K562 (cell line): ENCODE data around the gene KIAA0040. TPM values are rescaled to one million over a fixed set of nuclear protein-coding genes. Genes with fewer than 3 reads are reported as not detected.

Source experiments
- ATF1 ChIP-seq, 2 experiments: fragments of 450-650 bp in 1 of 2; IDR thresholded peaks; 2 replicates each; pipeline ENCODE4 v1.6.1; 2016; ENCODE audit warnings: missing compliant biosample characterization in 1 of 2, missing genetic modification characterization in 1 of 2
- CEBPG ChIP-seq, 3 experiments: fragments of 200-800 bp in 1 of 3; sonication (Bioruptor generic) in 1 of 3; sonication (generic) in 1 of 3; formaldehyde crosslinking in 1 of 3; IDR thresholded peaks in 2 of 3; conservative IDR thresholded peaks in 1 of 3; 2 replicates each; pipeline versions ENCODE4 v1.6.1 to v1.8.0; 2016 to 2022; ENCODE audit warnings: missing compliant biosample characterization in 2 of 3, missing genetic modification characterization in 2 of 3, mild to moderate bottlenecking in 1 of 3, missing genetic modification reagents in 1 of 3
- CREB1 ChIP-seq, 2 experiments: sonication (generic) in 1 of 2; formaldehyde crosslinking in 1 of 2; IDR thresholded peaks; 2 replicates each; pipeline versions ENCODE4 v1.6.1 to v1.8.0; 2012 to 2022; ENCODE audit warnings: inconsistent platforms in 1 of 2, mild to moderate bottlenecking in 1 of 2, missing genetic modification reagents in 1 of 2, moderate library complexity in 1 of 2
- CUX1 ChIP-seq: fragments of 200-800 bp; sonication (Bioruptor generic); IDR thresholded peaks from 2 replicates; pipeline ENCODE4 v1.6.1; 2016; ENCODE audit warnings: missing genetic modification characterization, missing compliant biosample characterization
- DMBX1 ChIP-seq: fragments of 250-450 bp; sonication (Bioruptor Pico); IDR thresholded peaks from 2 replicates; pipeline ENCODE4 v1.8.0; 2022; ENCODE audit warnings: inconsistent platforms, mild to moderate bottlenecking, moderate library complexity, borderline replicate concordance
- KLF13 ChIP-seq: fragments of 450-650 bp; IDR thresholded peaks from 2 replicates; pipeline ENCODE4 v1.6.1; 2016; ENCODE audit warnings: missing genetic modification characterization, low read depth, mild to moderate bottlenecking, missing compliant biosample characterization, moderate library complexity, borderline replicate concordance
- LCOR ChIP-seq: sonication (generic); formaldehyde crosslinking; IDR thresholded peaks from 2 replicates; pipeline ENCODE4 v1.8.0; 2022; ENCODE audit warnings: mild to moderate bottlenecking, missing genetic modification reagents
- MYC ChIP-seq, 2 experiments: fragments of 250-450 bp in 1 of 2; sonication (Bioruptor Pico) in 1 of 2; IDR thresholded peaks; 2 replicates each; pipeline versions ENCODE4 v1.5.1 to v1.6.1; 2012 to 2021; ENCODE audit warnings: low read depth in 2 of 2, borderline replicate concordance in 1 of 2, improper control_type of control experiment in 1 of 2, low read length in 1 of 2, mild to moderate bottlenecking in 1 of 2, moderate library complexity in 1 of 2
- NFYB ChIP-seq: IDR thresholded peaks from 2 replicates; pipeline ENCODE4 v1.6.1; 2011; ENCODE audit warnings: mild to moderate bottlenecking, moderate library complexity; ENCODE audit not compliant: insufficient read length; ENCODE audit errors: extremely low read depth
- RFX5 ChIP-seq: IDR thresholded peaks from 2 replicates; pipeline ENCODE4 v1.6.1; 2011; ENCODE audit warnings: low read depth, mild to moderate bottlenecking, improper control_type of control experiment, low read length
- SP1 ChIP-seq: sonication (generic); formaldehyde crosslinking; IDR thresholded peaks from 2 replicates; pipeline ENCODE4 v1.8.1; 2022; ENCODE audit warnings: mild to moderate bottlenecking, missing genetic modification reagents
- polyA plus RNA-seq, 8 experiments: library from polyadenylated mRNA; depleted of rRNA in 4 of 8; stranded (reverse) in 5 of 8; unstranded in 3 of 8; fragments of >200 nt; fragmentation: Nextera tagmentation in 2 of 8; fragmentation: Illumina TruSeq in 1 of 8; extraction: Ambion mirVana in 2 of 8; extraction: Trizol in 1 of 8; gene quantifications; 2 replicates each; pipeline versions ENCODE4 v1.2.1 to v1.2.3, GENCODE V29; 2011 to 2014; ENCODE audit warnings: inconsistent platforms in 1 of 8, missing spikeins in 1 of 8
- total RNA-seq, 7 experiments: library from RNA; depleted of rRNA in 6 of 7; stranded (reverse); fragments of >200 nt in 6 of 7; fragmentation: Illumina TruSeq in 2 of 7; extraction: Trizol in 2 of 7; gene quantifications; 2 replicates each; pipeline versions ENCODE4 v1.2.1 to v1.2.3, GENCODE V29; 2011 to 2021; ENCODE audit warnings: low replicate concordance in 1 of 7
- TF ChIP-seq, protein P1 (sequence below), 2 experiments: fragments of 450-650 bp in 1 of 2; IDR thresholded peaks; 2 replicates each; pipeline ENCODE4 v1.6.1; 2011 to 2017; ENCODE audit warnings: low read depth in 2 of 2, antibody characterized with exemption in 1 of 2, borderline replicate concordance in 1 of 2, low read length in 1 of 2, mild to moderate bottlenecking in 1 of 2, mixed read lengths in 1 of 2; ENCODE audit not compliant: control insufficient read depth in 1 of 2
- TF ChIP-seq, protein P2 (sequence below), 3 experiments: IDR thresholded peaks in 2 of 3; conservative IDR thresholded peaks in 1 of 3; 2 replicates each; pipeline ENCODE4 v1.5.1; 2011 to 2012; ENCODE audit warnings: low read length in 3 of 3, mild to moderate bottlenecking in 3 of 3, control low read depth in 2 of 3, improper control_type of control experiment in 1 of 3, inconsistent platforms in 1 of 3, low read depth in 1 of 3, mixed read lengths in 1 of 3, moderate library complexity in 1 of 3; ENCODE audit not compliant: insufficient read depth in 2 of 3

KIAA0040 gene
- total and polyA plus RNA-seq, 9 of the 15 experiments (the other 6 are each of a cell fraction or from before 2014, with no cell fraction given), result 3.4 to 13.6 (median 7.1) TPM

DNA sequence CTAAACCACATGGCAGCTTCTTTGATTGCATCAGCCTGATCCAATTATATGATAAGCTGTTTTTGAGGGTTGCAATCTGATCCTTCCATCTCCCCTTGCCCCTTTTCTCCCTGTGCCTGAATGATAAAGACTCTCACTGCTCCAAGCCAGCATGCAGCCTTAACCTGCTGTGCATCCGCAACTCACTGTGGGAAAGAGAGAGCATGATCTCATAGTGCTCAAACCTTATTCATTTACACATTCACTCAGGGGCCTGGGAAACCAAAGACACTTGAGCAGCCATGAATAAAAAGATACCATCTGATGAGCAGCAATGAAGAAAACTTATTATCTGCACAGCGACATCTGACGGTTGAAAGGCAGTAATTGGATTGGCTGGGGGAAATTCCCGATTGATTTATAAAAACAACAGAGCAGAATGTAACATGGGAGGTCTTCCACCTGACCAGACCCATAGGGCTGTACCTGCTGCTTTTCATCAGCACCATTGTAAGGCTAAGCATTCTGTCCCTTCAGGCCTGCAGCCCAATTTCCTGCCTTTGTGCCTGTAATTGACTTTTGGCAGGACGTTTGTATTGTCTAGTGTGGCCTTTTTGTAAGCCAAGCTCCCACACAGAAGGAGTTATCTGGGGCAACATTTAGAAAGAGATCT, 62.5 kb downstream of the KIAA0040 start (continued):
- TF ChIP-seq CUX1 (CRISPR knock-in tag), result no peak
- TF ChIP-seq, protein P1, sequence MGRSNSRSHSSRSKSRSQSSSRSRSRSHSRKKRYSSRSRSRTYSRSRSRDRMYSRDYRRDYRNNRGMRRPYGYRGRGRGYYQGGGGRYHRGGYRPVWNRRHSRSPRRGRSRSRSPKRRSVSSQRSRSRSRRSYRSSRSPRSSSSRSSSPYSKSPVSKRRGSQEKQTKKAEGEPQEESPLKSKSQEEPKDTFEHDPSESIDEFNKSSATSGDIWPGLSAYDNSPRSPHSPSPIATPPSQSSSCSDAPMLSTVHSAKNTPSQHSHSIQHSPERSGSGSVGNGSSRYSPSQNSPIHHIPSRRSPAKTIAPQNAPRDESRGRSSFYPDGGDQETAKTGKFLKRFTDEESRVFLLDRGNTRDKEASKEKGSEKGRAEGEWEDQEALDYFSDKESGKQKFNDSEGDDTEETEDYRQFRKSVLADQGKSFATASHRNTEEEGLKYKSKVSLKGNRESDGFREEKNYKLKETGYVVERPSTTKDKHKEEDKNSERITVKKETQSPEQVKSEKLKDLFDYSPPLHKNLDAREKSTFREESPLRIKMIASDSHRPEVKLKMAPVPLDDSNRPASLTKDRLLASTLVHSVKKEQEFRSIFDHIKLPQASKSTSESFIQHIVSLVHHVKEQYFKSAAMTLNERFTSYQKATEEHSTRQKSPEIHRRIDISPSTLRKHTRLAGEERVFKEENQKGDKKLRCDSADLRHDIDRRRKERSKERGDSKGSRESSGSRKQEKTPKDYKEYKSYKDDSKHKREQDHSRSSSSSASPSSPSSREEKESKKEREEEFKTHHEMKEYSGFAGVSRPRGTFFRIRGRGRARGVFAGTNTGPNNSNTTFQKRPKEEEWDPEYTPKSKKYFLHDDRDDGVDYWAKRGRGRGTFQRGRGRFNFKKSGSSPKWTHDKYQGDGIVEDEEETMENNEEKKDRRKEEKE (IDR thresholded peaks at IDR 0.05; ENCODE audit: borderline replicate concordance in 1 of 2, control insufficient read depth in 1 of 2, low read depth in 2 of 2, low read length in 1 of 2), result no peak
- no peak for TF ChIP-seq LCOR
- no peak for TF ChIP-seq KLF13 (tag)
- no peak; the same call in 1 of the 2 replicates for TF ChIP-seq CEBPG (CRISPR knock-in tag; IDR thresholded peaks at IDR 0.05)
- peak; percentile 18 to 57; a peak in 2 of 4 replicates for TF ChIP-seq CEBPG (tag; conservative IDR thresholded peaks at IDR 0.05 in 1 of 2, IDR thresholded peaks at IDR 0.05 in 1 of 2)
- TF ChIP-seq CREB1 (IDR thresholded peaks at IDR 0.05), result no peak
- 0 out of 2 replicates have a peak, but pooled peaks have one; percentile 42 for TF ChIP-seq CREB1 (CRISPR knock-in tag; IDR thresholded peaks at IDR 0.05)
- no peak for TF ChIP-seq ATF1 (CRISPR knock-in tag; IDR thresholded peaks at IDR 0.05)
- TF ChIP-seq ATF1 (tag; IDR thresholded peaks at IDR 0.05), result peak; percentile 74; the same call in 1 of the 2 replicates
- TF ChIP-seq MYC (IDR thresholded peaks at IDR 0.05; ENCODE audit: low read depth, low read length), result peak; percentile 73
- no peak for TF ChIP-seq MYC (CRISPR knock-in tag; IDR thresholded peaks at IDR 0.05; ENCODE audit: borderline replicate concordance, low read depth)
- no peak for TF ChIP-seq SP1 (CRISPR knock-in tag)
- peak; percentile 95 for TF ChIP-seq RFX5
- peak; percentile 26 for TF ChIP-seq NFYB
- TF ChIP-seq, protein P2, sequence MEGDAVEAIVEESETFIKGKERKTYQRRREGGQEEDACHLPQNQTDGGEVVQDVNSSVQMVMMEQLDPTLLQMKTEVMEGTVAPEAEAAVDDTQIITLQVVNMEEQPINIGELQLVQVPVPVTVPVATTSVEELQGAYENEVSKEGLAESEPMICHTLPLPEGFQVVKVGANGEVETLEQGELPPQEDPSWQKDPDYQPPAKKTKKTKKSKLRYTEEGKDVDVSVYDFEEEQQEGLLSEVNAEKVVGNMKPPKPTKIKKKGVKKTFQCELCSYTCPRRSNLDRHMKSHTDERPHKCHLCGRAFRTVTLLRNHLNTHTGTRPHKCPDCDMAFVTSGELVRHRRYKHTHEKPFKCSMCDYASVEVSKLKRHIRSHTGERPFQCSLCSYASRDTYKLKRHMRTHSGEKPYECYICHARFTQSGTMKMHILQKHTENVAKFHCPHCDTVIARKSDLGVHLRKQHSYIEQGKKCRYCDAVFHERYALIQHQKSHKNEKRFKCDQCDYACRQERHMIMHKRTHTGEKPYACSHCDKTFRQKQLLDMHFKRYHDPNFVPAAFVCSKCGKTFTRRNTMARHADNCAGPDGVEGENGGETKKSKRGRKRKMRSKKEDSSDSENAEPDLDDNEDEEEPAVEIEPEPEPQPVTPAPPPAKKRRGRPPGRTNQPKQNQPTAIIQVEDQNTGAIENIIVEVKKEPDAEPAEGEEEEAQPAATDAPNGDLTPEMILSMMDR (IDR thresholded peaks at IDR 0.05 in 2 of 3, conservative IDR thresholded peaks at IDR 0.05 in 1 of 3; ENCODE audit: insufficient read depth in 2 of 3, low read depth in 1 of 3, low read length in 3 of 3), result peak in 2 of 3 experiments; percentile 16 to 28; a peak in 2 of 6 replicates
- no peak for TF ChIP-seq DMBX1 (CRISPR knock-in tag)
